Fibroblast of peridontal ligament (primary cell): Measurements from ENCODE around the gene TMEM59.
A peak's percentile ranks its signal among the peaks of the same experiment; 100 is the strongest.
"Not testable (repeated sequence)": the region's sequence is repeated elsewhere in the genome, so short reads cannot be mapped to it uniquely, and the experiment has no call there.

Source experiments
- DNase-seq: peaks from one replicate; pipeline ENCODE4 v3.0.0-alpha.2; 2010; ENCODE audit errors: extremely low read depth

TMEM59 gene

DNA sequence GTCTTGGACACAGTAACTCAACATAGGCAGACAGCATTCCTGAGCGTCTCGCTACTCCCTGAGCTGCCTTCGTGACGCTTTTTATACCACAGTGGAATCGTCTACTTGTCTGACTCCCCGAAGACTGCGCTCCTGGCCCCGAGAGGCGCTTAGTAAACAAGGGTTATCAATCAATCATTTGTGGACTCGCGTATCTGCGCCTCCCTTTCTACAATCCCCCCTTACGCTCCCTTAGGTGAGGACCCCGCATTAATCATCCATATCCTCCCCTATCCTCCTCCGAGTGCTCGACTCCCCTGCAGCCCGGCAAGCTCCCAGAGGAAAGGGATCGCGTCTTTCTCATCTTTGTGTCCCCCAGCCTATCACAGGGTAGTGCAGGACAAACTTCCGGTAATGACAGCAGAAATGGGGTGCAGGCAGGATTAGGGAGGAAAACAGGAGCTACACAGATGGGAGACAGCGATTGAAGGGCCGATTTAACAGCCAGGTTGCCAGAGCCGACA lies 522 bp downstream of the TMEM59 start:
- peak; percentile 58 for DNase-seq

DNA sequence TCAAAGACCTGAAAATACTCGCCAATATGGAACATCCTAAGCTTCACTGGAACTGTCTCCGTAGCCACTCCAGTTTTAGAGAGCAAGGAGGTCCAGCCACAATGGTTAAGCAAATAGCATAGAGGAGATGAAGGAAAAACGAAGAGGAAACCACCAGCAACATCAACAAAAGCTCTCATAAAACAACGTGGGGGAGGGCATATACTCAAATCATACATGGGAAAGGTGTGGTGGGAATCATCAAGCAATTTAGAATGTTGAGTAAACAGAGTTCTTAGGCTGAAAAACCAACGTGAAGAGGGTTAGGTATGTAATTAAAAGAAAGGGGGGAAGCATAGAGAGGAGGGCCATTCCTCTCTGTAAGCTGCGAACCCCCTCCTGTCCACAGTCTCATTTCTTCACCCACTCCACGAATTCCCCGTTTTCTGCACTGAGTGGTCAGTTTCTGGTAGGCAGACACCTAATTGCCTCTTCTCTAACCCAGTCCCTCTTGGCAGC lies 1.0 kb downstream of the TMEM59 start:
- DNase-seq, result peak; percentile 25

DNA sequence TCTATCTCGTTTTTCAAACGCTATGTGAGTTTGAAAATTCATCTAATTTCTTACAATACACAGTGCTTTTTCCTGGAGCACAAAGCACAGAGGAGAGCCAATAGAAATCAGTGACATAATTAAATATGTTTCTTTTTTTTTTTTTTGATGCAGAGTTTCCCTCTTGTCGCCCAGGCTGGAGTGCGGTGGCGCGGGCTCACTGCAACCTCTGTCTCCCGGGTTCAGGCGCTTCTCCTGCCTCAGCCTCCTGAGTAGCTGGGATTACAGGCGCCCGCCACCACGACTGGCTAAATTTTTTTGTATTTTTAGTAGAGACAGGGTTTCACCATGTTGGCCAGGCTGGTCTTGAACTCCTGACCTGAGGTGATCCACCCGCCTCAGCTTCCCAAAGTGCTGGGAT lies 2.6 kb downstream of the TMEM59 start:
- not testable (repeated sequence) for DNase-seq

DNA sequence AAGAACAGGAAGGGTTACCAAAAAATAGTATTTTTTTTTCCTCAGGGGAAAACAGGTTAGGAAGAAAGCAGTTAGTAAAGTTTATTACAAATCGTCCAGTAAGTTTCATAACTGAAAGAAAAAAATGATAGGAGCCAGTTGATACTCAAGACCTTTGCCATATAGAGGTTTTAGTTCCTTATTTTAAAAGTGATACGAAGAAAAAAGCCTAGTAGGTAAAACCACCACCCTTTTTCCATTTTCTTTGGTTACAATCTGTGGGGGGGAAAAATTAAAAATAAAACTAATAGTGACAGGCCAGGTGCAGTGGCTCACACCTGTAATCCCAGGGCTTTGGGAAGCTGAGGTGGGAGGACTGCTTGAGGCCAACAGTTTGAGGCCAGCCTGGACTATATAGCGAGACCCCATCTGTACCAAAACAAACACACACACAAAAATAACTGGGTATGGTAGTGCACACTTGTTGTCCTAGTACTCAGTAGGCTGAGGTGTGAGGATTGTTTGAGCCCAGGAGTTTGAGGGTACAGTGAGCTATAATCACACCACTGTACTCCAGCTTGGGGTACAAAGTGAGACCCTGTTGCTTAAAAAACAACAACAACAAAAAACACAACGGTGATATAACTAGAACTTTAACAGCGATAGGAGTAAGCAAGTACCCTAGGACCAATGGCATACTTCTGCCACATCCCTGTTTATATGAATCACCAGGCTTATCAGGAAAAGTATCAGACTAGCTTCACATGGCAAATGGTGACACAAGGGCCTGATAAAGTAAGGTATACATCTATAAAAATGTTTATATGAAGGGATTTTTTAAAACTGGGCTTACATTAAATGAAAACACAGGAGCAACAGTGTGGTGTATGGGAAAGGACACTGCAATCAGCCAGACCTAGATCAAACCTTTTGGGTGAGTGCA lies 5.4 kb downstream of the TMEM59 start:
- no peak for DNase-seq

DNA sequence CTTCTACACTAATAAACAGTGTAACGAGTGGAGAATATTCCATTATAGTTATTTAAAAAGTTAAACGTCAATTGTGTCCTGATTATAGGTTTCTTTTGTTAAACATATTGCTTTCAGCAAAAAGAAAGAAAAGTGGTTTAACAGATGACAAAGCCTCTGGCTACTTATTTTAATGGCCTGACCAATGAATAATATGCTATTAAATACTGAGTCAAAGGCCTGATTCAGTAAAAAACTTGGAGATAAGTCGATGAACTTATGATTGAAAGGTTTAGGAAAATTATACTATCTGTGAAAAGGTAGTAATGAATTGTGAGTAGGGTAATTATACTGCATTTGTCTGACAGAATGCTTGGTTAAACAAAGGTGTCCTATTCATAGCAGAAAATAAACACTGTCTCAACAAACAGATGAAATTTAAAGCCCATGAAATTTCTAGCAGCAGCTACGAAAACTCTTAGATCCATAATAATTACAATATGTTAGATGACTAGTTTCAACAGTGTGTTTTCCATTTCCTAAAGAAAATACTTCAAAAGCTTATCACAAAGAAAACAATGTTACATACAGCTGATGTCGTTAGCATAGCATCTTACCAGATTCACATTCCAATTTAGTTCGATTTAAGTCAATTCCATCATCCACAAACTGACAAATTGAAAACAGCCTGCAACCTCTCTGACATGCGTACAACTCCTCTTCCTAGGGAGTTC lies 6.2 kb downstream of the TMEM59 start:
- DNase-seq, result peak; percentile 63

DNA sequence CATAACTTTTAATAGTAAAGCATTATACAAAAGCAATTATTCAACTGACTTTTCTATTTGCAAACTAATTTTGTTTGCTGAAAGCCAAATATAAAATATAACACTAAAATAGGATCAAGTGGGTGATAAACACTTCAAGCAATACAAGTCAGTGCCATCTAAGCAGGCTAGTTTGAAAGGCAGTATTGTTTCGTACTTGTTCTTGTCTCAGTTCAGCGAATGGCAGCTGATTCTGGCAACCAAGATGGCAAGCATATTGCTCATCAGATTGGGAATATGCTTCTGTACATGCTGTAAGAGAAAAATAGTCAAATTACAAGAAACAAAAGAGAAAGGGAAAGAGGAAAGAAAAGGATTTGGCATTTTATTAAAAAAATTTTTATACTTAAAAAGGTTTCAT lies 7.5 kb downstream of the TMEM59 start:
- no peak for DNase-seq

DNA sequence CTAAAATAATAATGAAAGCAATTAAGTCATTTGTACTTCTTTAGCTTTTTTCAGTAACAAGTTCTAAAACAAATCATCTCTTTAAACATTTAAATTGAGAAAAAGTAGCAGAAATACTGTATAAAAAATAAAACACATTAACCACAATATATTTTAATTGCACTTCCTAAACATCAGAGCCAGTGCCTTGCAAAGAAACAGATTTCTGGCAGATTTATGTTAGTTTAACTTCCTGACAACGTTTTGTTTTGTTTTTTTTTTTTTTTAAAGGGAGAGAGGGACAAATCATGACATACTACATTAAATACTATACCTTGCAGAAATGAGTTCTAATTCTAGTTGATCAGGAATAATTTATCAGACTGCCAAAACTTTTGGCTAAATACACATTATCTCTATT lies 11.2 kb downstream of the TMEM59 start:
- no peak for DNase-seq

DNA sequence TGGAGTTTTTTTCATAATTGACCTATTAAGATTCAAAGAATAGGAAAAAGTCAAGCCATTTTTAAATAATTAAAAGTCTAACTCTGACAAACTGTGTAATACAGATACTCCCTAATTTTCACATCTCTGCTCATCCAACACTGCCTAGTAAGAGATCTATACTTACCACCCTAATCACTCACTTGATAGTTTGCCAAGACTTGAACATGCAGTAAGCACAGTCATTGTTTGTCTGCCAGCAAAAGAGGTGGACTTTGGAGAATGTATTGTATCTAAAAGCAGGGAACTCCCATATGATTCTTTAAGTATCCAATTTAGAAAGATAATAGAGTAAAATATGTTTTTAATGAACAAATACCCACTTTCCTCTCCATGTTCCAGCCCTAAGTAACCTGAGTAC lies 15.5 kb downstream of the TMEM59 start:
- DNase-seq, result peak; percentile 51

DNA sequence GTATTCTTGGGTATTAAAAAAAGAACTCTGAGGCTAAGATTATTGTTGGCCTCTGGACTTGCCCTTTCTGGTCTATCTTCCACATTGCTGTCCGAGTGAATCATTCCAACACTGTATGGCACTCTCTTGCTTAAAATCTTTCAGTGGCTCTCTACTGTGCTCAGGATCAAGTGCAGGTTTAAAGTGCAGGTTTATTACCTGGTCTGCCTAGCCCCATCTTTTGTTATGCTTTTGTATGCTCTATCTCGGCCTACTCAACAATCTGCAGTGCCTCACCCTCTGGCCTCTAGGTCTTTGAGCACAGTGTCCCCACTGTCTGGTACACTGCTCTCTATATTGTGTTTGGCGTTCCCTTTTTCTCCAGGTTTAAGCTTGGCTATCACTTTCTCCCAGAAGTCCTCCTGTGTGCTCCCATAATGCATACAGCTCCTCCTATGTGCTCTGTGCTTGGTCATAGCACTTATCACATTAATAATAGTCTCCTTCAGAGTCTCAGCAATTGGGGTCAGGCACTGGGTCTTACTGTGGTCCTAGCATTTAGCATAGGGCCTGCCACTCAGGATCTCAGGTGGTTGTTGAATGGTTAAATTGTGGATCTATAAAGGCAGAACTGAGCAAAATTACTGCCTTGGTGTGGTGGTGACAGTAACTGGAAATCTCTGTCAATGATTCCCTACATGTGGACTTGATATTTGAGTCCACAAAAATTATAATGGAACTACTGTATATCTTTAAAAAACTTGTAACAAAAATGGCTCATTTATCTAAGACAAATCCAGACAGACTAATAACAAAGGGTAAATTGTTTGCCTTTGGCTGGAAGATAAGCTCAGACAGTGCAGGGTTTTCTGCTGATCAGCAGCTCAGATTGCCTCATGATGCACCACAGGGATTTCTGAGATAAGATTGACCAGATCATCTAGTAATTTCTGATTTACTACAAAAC lies 24.4 kb downstream of the TMEM59 start:
- DNase-seq, result no peak

DNA sequence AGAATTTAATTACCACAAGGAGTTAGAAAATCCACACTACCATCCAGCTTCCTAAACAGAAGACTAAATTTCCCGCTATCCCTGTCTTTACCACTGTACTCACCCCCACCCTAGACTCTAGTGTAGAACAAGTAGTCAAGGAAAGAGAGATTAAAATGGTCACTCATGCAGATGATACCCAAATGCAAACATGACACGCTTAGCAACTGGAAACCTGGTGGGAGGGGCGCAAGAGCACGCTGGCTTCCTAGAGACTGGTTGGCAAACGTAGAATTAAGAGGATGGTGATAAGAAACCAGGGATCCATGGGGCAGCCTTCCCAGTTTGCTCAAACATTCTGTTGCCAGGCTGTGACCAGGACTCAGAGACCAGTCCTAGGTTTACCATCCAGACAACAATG lies 25.2 kb downstream of the TMEM59 start:
- no peak for DNase-seq

DNA sequence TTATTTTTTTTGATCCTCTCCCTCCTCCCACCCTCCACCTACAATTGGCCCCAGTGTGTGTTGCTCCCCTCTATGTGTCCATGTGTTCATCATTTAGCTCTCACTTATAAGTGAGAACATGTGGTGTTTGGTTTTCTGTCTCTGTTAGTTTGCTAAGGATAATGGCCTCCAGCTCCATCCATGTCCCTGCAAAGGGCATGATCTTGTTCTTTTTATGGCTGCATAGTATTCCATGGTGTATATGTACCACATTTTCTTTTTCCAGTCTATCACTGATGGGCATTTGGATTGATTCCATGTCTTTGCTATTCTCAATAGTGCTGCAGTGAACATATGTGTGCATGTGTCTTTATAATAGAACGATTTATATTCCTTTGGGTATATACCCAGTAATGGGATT lies 28.2 kb downstream of the TMEM59 start:
- not testable (repeated sequence) for DNase-seq

DNA sequence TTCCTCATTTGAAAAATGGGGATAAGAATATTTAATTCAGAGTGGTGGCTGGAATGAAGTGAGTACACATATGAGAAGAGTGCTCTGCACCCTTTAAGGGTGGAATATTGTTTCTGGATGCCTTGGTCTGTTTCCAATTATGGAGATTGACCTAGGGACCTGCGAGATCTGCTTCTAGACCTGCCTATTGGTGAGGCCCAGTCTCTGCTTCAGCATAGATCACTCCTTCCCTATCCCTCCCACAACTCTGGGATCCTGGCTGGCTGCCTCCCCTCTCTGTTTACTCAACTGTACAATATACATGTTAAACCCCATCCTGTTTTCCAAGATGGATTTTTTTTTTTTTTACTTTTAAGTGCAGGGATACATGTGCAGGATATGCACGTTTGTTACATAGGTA lies 28.6 kb downstream of the TMEM59 start:
- no peak for DNase-seq

DNA sequence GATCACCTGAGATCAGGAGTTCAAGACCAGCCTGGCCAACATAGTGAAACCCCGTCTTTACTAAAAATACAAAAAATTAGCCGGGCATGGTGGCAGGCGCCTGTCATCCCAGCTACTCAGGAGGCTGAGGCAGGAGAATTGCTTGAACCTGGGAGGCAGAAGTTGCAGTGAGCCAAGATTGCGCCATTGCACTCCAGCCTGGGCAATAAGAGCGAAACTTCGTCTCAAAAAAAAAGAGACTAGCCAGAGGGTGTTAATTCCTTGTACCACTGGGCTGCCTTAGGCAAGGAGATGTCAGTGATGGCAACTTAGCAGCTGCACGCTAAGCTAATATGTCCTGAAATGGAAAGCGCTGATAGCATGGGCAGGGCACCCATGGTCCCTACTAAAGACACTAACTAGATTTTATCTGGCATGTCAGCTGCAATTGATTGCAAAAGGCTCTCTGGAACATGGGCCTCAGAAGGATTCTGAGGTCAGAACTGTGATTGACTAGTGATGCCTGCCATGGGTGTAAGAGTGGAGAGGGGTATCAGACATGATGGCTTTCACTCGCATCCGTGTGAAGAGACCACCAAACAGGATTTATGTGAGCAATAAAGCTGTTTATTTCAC lies 33.3 kb downstream of the TMEM59 start:
- DNase-seq, result not testable (repeated sequence)

DNA sequence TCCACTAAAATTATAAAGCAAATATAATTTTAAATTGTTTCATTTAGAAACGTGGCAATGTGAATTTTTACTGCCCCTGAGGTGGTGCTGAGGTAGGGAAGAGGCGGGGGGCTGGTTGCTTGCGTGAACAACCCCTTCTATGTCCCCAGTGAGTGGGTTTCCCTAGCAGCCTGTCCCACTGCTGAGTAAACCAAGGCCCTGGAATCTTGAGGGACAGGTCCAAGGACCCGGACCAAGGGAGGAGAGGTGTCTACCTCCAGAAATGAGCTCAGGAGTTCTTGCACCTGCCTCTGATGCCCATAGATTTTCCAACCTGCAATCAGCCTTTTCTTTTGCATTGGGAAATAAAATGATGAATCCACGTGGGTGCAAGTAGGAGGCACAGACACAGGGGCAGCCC lies 34.4 kb downstream of the TMEM59 start:
- no peak for DNase-seq

DNA sequence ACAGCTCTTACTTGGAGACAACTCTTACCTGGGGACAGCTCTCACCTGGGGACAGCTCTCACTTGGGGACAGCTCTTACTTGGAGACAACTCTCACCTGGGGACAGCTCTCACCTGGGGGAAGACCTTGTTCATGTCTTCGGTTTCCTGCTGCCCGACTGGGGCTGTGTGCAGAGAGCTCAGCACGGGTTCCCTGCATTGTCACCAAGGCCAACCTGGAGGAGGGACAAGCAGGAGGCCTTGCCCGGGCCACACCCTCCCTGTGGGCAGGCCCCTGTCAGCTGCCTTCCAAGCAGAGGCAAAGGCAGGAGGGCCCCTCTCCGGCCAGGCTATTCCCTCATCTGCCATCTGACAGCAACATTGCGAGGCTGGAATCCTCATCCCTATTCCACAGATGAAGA lies 35.0 kb downstream of the TMEM59 start, which contains the start of gene LDLRAD1:
Gene LDLRAD1 (minus strand): TSS at position 208 of the 400 bp plus-strand sequence. CDS start 74 bp downstream, at position 134.
- DNase-seq, result no peak

DNA sequence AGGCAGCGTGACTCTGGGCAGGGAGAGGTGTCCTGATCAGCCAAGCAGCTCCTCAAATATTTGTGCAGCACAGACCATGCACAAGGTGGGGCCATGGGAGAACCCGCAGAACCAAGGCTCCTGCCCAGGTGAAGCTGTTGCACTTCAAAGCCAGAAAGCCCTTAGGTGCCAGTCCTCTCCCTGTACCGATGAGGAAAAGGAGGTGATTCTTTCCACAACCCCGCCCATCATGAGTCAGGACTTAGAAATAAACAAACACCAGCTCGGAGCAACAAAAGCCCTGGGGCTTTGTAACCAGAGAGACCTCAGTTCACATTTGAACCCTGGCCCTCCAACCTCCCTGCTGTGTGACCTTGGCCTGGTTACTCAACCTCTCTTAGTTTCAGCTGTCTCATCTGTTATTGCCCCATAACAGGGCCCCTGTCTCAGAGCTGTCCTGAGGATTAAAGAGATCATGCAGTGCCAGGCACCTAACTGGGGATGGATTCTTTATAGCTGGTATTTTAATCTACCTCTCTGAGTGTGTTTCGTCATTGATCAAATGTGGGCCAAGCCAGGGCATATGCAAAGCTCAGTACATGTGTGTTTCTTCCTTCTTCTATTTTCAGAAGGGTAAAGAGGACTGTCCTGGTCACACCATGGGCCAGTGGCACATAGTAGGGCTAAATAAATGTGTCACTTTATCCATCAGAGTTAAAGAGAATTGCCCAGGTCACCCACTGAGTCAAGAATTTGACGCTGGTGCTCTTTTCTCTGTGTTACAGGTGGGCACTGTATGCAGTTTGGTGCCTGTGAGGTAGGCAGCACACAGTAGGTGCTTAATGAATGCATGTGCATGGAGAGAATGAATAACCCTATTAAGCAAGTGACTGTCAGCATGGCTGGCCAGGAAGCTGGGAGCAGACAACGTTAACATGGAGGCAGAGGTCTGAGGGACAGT lies 36.4 kb downstream of the TMEM59 start:
- DNase-seq, result peak; percentile 23

DNA sequence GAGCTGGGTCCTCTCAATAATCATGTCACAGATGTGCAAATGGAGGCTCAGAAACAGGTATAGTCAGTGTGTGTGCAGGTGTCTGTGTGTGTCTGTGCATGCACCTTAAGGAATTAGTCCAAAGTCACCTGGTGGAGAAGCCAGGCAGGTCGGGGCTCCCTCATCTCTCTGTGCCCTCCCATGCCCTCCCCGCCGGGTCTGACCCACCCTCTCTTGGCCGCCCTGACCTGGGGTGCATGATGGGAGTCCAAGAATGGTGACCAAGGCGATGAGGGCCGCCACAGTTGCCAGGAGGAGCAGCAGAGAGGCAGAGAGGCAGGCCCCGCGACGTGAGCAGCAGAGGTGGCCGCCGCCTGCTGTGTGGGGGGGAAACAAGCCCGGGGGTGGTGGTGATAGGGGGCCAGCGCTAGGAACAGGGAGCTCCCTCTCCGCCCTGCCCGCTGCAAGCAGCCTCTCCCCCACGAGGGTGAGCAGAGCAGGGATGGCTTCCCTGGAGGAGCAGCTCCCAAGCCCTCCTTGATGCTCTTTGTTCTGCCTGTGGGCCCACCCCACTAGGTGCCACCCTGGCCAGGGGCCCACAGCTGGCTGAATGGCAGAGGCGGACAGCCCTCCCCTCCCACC lies 38.9 kb downstream of the TMEM59 start:
- DNase-seq, result no peak

DNA sequence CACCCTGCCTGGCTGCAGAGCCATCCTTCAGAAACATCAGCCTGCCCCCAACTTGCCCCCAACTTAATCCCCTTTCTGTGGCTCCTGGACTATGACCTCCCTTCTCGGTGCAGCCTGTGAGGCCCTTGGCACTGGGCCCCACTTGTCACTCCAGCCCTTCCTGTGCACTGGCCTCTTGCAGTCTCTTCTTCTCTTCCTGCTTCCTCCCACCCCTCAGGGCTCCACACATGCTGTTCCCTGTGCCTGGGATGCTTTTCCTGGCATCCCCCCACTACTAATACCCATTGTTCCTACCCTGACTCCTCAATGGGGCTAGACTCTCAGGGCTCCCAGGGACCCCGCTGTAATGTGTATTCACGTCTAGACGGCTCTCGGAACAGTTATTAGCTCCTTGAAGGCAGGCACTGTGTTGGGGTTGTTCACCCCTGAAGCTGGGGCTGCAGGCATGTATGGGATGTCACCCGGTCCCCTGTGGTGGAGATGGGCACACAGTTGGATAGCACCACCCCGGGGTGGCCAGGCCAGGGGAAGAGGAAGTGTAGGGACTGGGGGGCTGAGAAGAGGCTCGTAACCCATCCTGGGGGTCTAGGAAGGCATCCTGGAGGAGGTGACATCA lies 39.5 kb downstream of the TMEM59 start:
- no peak for DNase-seq

DNA sequence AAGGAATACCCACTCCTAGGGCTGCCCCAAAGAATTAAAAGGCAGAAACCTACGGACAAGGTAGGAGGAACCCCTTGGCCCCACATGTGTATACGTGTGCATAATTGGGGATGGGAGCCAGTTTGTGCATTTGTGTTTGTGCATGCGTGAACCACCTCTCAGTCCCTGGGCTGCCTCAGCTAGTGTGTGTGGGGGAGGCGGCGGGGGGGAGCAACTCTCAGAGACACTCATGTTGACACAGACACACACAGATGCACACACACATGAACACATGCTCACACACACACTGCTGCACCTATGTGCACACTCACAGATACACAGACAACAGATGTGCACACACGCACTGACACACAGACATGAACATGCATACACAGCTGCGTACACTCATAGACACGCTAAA lies 40.1 kb downstream of the TMEM59 start:
- no peak for DNase-seq
